CD14-positive monocyte (primary cell): Measurements from ENCODE around the gene TBCK. TPM values are rescaled to one million over a fixed set of nuclear protein-coding genes. Genes with fewer than 3 reads are reported as not detected.

ENCODE experiments used
- DNase-seq, 3 donors: peaks; one replicate each; pipeline ENCODE4 v3.0.0-alpha.2; 2011 to 2022
- H2AFZ ChIP-seq: 2 replicates; pipeline ENCODE4 v1.6.0; 2012; ENCODE audit warnings: mild to moderate bottlenecking, low read depth, low read length, inconsistent platforms; ENCODE audit not compliant: insufficient read depth, poor library complexity, severe bottlenecking
- H3K27ac ChIP-seq, 2 donors: 1 replicate in 1 of 2; 2 replicates in 1 of 2; pipeline ENCODE4 v1.5.1; 2012 to 2013; ENCODE audit warnings: low read length in 2 of 2, control low read depth in 1 of 2, inconsistent platforms in 1 of 2, low read depth in 1 of 2, mild to moderate bottlenecking in 1 of 2
- H3K27me3 ChIP-seq, 2 donors: one replicate each; pipeline versions ENCODE4 v1.6.0 to v1.6.1; 2011 to 2013; ENCODE audit warnings: low read length in 2 of 2; ENCODE audit not compliant: control insufficient read depth in 2 of 2, insufficient read depth in 2 of 2
- H3K36me3 ChIP-seq, 2 donors: replicated peaks in 1 of 2; 1 replicate in 1 of 2; 2 replicates in 1 of 2; pipeline versions ENCODE4 v1.5.1 to v1.6.1; 2012 to 2013; ENCODE audit warnings: low read length in 2 of 2, control low read depth in 1 of 2, inconsistent platforms in 1 of 2, mild to moderate bottlenecking in 1 of 2; ENCODE audit not compliant: insufficient read depth in 2 of 2, control insufficient read depth in 1 of 2
- H3K4me1 ChIP-seq, 2 donors: 1 replicate in 1 of 2; 2 replicates in 1 of 2; pipeline versions ENCODE4 v1.5.1 to v1.6.1; 2012 to 2013; ENCODE audit warnings: low read length in 2 of 2, control low read depth in 1 of 2, inconsistent platforms in 1 of 2, mild to moderate bottlenecking in 1 of 2, moderate library complexity in 1 of 2; ENCODE audit not compliant: insufficient read depth in 2 of 2, control insufficient read depth in 1 of 2
- H3K4me2 ChIP-seq: replicated peaks from 2 replicates; pipeline ENCODE3; 2012; ENCODE audit warnings: low read length, moderate library complexity, mild to moderate bottlenecking; ENCODE audit not compliant: poor library complexity, severe bottlenecking; ENCODE audit errors: extremely low read depth
- H3K4me3 ChIP-seq, 3 experiments: fragments of 200-600 bp in 1 of 3; sonication (generic) in 1 of 3; replicated peaks in 1 of 3; 1 replicate in 2 of 3; 2 replicates in 1 of 3; pipeline ENCODE4 v1.5.1; 2011 to 2013; ENCODE audit warnings: low read length in 3 of 3, mild to moderate bottlenecking in 3 of 3, control low read depth in 2 of 3, low read depth in 2 of 3, inconsistent platforms in 1 of 3, moderate library complexity in 1 of 3
- H3K79me2 ChIP-seq: 2 replicates; pipeline ENCODE4 v1.6.0; 2012; ENCODE audit warnings: mild to moderate bottlenecking, control low read depth, inconsistent platforms, low read length, moderate library complexity; ENCODE audit not compliant: insufficient read depth
- H3K9ac ChIP-seq: 2 replicates; pipeline ENCODE4 v1.6.0; 2017; ENCODE audit warnings: low read length, mild to moderate bottlenecking; ENCODE audit not compliant: insufficient read depth, poor library complexity, severe bottlenecking
- H3K9me3 ChIP-seq, 2 donors: replicated peaks in 1 of 2; 1 replicate in 1 of 2; 2 replicates in 1 of 2; pipeline versions ENCODE4 v1.5.1 to v1.6.1; 2012 to 2013; ENCODE audit warnings: low read length in 2 of 2, control low read depth in 1 of 2; ENCODE audit not compliant: control insufficient read depth in 1 of 2, insufficient read depth in 1 of 2
- H4K20me1 ChIP-seq: 2 replicates; pipeline ENCODE4 v1.6.0; 2012; ENCODE audit warnings: mild to moderate bottlenecking, low read length, control low read depth, moderate library complexity; ENCODE audit not compliant: insufficient read depth
- H3K27ac Mint-ChIP-seq, 7 donors: one replicate each; pipeline ENCODE4 v1.8.0; 2020; ENCODE audit warnings: mild to moderate bottlenecking in 7 of 7, mixed read lengths in 7 of 7, moderate library complexity in 6 of 7, inconsistent platforms in 2 of 7
- H3K27me3 Mint-ChIP-seq, 3 donors: one replicate each; pipeline ENCODE4 v1.8.0; 2021 to 2022; ENCODE audit warnings: low read depth in 3 of 3, mild to moderate bottlenecking in 3 of 3, mixed read lengths in 3 of 3, moderate library complexity in 3 of 3, inconsistent platforms in 1 of 3
- H3K36me3 Mint-ChIP-seq, 2 donors: one replicate each; pipeline ENCODE4 v1.8.0; 2020; ENCODE audit warnings: mixed read lengths in 2 of 2, inconsistent platforms in 1 of 2, mild to moderate bottlenecking in 1 of 2
- H3K4me1 Mint-ChIP-seq: one replicate; pipeline ENCODE4 v1.8.0; 2020; ENCODE audit warnings: mild to moderate bottlenecking, mixed read lengths
- H3K4me3 Mint-ChIP-seq, 2 donors: one replicate each; pipeline ENCODE4 v1.8.0; 2020; ENCODE audit warnings: mild to moderate bottlenecking in 2 of 2, mixed read lengths in 2 of 2, moderate library complexity in 1 of 2
- H3K9me3 Mint-ChIP-seq, 7 donors: one replicate each; pipeline ENCODE4 v1.8.0; 2020 to 2022; ENCODE audit warnings: mixed read lengths in 7 of 7, mild to moderate bottlenecking in 6 of 7, moderate library complexity in 6 of 7, inconsistent platforms in 2 of 7
- WGBS: methylation state at CpG from one replicate; pipeline ENCODE4 v1.1.5; 2013; ENCODE audit warnings: missing lambda C conversion rate; ENCODE audit not compliant: insufficient coverage; 5-methylcytosine and 5-hydroxymethylcytosine counted together
- intact Hi-C, 2 donors: fragments of 100-400 bp; cut with micrococcal nuclease; formaldehyde crosslinking; loops; one replicate each; pipeline versions ENCODE4 v1.15.0 to v1.15.1; 2023
- polyA plus RNA-seq, 3 donors: library from polyadenylated mRNA; depleted of rRNA in 1 of 3; unstranded in 2 of 3; stranded (reverse) in 1 of 3; fragments of 300-500 nt in 2 of 3; fragments of >200 nt in 1 of 3; fragmentation: Illumina TruSeq in 2 of 3; gene quantifications; 1 replicate in 2 of 3; 2 replicates in 1 of 3; pipeline ENCODE4 v1.2.3, GENCODE V29; 2012 to 2021
- TF ChIP-seq, protein P1 (sequence below): fragments of 200-600 bp; IDR thresholded peaks from one replicate; pipeline ENCODE4 v1.8.0; 2022; ENCODE audit warnings: antibody characterized with exemption, mild to moderate bottlenecking

Gene TBCK
- polyA plus RNA-seq, 3 donors = 8.0 to 14.0 (median 12.5) TPM

DNA sequence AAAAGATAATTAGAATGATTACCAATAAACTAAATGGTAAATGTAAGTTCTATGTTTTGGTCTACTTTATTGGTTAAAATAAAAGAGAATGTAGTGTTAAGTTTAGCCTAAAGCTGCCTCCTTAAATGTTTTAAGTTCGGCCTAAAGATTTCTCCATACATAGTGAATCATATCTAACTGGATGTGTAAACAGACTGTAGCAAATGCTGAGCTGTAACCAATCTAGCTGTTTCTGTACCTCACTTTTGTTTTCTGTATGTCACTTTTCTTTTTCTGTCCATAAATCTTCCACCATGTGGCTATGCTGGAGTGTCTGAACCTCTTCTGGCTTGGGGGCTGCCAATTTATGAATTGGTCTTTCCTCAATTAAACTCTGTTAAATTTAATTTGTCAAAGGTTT lies 121.2 kb downstream of the TBCK start:
- no peak overlapping the region for H3K4me2 ChIP-seq
- H3K79me2 ChIP-seq = no peaks in the 10 kb centered on the region
- no peak overlapping the region for H3K4me3 ChIP-seq
- peaks cover 15% of the 10 kb centered on the region in 2 donors for H3K36me3 Mint-ChIP-seq
- TF ChIP-seq, protein P1, sequence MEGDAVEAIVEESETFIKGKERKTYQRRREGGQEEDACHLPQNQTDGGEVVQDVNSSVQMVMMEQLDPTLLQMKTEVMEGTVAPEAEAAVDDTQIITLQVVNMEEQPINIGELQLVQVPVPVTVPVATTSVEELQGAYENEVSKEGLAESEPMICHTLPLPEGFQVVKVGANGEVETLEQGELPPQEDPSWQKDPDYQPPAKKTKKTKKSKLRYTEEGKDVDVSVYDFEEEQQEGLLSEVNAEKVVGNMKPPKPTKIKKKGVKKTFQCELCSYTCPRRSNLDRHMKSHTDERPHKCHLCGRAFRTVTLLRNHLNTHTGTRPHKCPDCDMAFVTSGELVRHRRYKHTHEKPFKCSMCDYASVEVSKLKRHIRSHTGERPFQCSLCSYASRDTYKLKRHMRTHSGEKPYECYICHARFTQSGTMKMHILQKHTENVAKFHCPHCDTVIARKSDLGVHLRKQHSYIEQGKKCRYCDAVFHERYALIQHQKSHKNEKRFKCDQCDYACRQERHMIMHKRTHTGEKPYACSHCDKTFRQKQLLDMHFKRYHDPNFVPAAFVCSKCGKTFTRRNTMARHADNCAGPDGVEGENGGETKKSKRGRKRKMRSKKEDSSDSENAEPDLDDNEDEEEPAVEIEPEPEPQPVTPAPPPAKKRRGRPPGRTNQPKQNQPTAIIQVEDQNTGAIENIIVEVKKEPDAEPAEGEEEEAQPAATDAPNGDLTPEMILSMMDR = no peak
- H3K4me1 Mint-ChIP-seq = peaks cover 1% of the 10 kb centered on the region
- no peaks in the 10 kb centered on the region for H3K27me3 ChIP-seq
- H3K4me3 Mint-ChIP-seq = no peak overlapping the region
- no peaks in the 10 kb centered on the region for H4K20me1 ChIP-seq
- H3K27ac ChIP-seq = no peak overlapping the region
- H3K27me3 Mint-ChIP-seq = no peaks in the 10 kb centered on the region
- no CpG with 5 or more reads among the region's 1 CpG for WGBS
- no peaks in the 10 kb centered on the region for H3K9me3 ChIP-seq
- DNase-seq = no peak
- intact Hi-C loops = no loop called here
- no peak overlapping the region for H3K9ac ChIP-seq
- peaks cover 0 to 1% (median 0%) of the 10 kb centered on the region in 7 donors for H3K9me3 Mint-ChIP-seq
- peak overlapping the region in 2 of 7 donors; percentile 1 to 2 for H3K27ac Mint-ChIP-seq
- H2AFZ ChIP-seq = no peak overlapping the region
- peaks cover 4 to 27% of the 10 kb centered on the region in 2 donors for H3K36me3 ChIP-seq
- no peaks in the 10 kb centered on the region for H3K4me1 ChIP-seq

DNA sequence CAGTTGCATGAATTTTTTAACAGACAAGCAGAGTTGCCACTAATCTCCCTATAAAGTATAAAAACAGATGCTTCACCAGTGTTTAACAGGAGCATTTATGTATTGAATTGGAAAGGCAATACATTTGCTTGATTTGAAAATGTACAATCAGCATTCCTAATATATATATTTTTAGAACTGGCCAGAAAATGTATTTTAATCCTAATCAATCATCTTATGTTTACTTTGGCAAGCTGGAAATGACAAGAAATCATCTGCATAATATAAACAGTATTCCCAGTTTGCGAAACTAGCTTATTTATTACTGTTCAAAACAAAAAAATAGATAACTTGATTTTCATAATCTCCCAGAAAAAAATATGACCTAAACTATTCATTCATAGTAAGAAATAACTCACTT lies 123.9 kb downstream of the TBCK start:
- no peak overlapping the region for H2AFZ ChIP-seq
- H3K36me3 ChIP-seq = peaks cover 4 to 39% of the 10 kb centered on the region in 2 donors
- WGBS = no CpG with 5 or more reads among the region's 1 CpG
- H3K9me3 ChIP-seq = no peaks in the 10 kb centered on the region
- intact Hi-C loops = no loop called here
- no peak overlapping the region for H3K4me3 Mint-ChIP-seq
- peaks cover 1% of the 10 kb centered on the region for H3K4me1 Mint-ChIP-seq
- no peaks in the 10 kb centered on the region for H3K79me2 ChIP-seq
- H3K9me3 Mint-ChIP-seq = peaks cover 0 to 4% (median 2%) of the 10 kb centered on the region in 7 donors
- H3K27me3 Mint-ChIP-seq = no peaks in the 10 kb centered on the region
- no peak for DNase-seq
- TF ChIP-seq, protein P1 = no peak
- no peak overlapping the region for H3K27ac Mint-ChIP-seq
- no peak overlapping the region for H3K27ac ChIP-seq
- H4K20me1 ChIP-seq = no peaks in the 10 kb centered on the region
- H3K4me2 ChIP-seq = no peak overlapping the region
- H3K9ac ChIP-seq = no peak overlapping the region
- peaks cover 26 to 27% of the 10 kb centered on the region in 2 donors for H3K36me3 Mint-ChIP-seq
- H3K4me1 ChIP-seq = no peaks in the 10 kb centered on the region
- H3K4me3 ChIP-seq = no peak overlapping the region
- H3K27me3 ChIP-seq = no peaks in the 10 kb centered on the region
